NCI-H1092 treated with DMSO at 0.1 percent for 48 hours (cell line): ENCODE results near the gene AFTPH.
A peak's percentile ranks its signal among the peaks of the same experiment; 100 is the strongest.

ENCODE experiments used
- DNase-seq: peaks from one replicate; lab custom pipeline; 2025; lab: John Stamatoyannopoulos, UW

Gene AFTPH

DNA sequence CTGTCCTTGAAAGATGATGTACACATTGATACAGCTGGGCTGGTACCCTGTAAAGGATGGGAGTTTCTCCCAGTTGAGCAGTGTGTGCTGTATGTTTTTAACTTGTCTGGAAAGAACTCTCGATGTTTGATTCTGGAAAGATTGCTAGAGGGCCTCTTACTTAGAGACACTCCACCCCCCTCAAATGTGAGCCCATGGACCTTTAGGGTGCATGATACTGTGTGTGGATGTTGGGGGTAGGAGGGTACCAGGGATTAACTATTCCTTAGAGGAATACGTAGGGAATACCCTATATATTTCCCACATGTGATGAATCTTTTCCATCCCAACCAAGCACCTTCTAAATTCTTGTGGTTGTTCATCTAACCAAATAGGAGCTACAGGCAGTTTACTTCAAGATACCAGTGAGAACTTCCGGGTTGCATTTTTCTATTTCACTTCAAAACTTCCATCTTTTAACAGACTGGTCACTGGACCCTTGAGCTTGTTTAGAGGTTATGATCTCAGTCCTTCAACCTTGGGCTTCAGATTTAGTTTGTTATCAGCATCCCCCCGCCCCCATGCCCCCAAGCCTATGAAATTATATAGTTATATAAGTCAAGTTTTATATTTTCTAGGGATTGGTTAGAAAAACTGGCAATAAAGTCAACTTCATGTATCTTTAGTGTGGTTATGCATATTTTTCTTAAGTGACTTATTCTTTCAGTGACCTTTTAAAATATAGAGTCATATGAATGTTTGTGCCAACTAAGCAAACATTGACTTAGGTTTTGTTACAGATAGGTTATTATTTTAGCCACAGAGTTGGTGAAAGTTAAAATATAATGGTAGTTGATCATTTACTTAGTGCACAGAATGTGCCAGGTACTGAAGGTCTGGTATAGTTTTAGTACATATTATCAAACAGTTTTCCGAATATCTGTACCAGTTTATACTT is 18.2 kb downstream of the AFTPH start:
- no peak for DNase-seq

DNA sequence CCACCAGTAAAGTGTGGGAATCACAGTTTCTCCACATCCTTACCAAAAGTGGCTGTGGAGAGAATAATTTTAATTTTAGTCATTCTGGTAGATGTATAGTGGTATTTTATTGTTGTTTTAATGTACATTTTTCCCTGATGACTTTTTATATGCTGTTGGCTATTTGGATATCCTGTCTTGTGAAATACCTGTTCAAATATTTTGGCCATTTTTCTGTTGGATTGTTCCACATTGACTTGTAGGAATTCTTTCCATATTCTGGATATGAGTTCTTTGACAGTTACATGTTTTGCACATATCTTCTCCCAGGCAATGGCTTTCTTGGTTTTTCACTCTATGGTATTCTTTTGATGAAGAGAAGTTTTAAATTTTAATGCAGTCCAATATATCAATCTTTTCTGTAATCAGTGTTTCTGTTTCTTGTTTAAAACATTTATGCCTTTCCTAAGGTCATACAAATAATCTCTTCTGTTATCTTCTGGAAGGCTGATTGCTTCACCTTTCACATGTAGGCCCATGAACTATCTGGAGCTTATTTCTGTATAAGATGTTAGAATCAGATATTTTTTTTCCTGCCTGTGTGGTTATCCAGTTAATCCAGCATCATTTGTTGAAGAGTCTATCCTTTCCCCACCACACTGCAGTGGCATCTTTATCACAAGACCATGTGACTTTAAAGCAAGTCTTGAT is 19.0 kb downstream of the AFTPH start:
- no peak for DNase-seq

DNA sequence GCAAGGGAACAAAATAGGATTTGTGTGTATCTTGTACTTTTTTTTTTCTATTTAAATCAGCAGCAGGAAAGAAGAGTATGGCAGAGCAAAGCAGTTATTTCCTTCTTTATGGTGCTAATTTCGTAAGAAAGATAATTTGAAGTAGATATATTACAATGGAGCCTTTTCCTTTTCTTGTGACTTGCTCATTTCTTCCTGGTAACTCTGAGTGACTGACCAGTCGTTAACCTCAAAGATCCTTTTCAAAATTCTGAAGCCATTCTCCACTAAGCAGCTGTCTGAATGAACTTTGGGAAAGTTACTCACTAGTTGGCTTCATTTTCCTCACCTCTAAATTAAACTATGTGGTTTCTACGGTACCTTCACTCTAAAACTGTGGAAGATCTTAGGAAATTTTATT is 24.6 kb downstream of the AFTPH start:
- DNase-seq: no peak

DNA sequence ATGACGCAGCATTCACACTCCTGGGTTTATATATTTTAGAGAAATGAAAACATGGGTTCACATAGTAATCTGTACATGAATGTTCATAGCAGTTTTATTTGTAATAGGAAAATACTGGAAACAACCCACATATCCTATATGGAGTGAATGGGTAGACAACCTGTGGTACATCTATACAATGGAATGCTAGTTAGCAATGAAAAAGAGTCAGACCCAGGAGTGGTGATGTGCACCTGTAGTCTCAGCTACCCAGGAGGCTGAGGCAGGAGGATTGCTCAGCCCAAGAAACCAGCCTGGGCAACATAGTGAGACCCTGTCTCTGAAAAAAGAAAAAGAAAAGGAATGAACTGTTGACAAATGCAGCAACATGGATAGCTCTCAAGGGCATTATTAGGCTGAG is 25.9 kb downstream of the AFTPH start:
- DNase-seq: no peak

GRCh38 chr2:64551851-64552250 is 27.7 kb downstream of the AFTPH start:
- no peak for DNase-seq

- no peak for DNase-seq
Observed at GRCh38 chr2:64554117-64554516, 30.0 kb downstream of the AFTPH start.

DNA sequence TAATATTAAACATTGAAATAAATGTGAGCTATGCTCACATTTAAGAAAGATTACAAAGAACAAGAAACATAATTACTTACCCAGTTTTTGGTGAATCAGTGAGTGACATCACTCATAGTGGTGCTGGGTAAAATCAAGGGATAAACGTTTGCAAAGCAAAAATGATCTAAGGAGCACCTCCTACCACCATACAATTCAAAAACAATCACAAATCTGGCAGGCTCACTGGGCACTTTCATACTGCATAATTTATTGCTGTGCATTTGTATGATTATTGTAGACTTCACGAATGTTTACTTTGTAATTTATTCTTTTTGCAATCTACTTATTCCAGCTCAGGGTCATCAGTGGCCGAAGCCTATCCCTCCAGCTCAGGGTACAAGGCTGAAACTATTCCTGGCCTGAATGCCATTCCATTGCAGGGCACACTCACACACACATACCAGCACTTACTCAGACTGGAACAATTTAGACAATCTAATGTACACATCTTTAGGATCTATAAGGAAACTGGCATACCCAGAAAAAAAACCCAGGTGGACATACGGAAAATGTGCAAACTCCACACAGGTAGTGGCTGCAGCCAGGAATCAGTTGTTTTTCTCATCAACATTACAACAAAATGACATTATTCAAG is 34.4 kb downstream of the AFTPH start:
- DNase-seq: no peak

GRCh38 chr2:64562148-64562784 is 38.1 kb downstream of the AFTPH start:
- no peak for DNase-seq

GRCh38 chr2:64563436-64563938 is 39.4 kb downstream of the AFTPH start:
- DNase-seq: no peak

- no peak for DNase-seq
Observed at GRCh38 chr2:64565949-64566710, 42.0 kb downstream of the AFTPH start.

DNA sequence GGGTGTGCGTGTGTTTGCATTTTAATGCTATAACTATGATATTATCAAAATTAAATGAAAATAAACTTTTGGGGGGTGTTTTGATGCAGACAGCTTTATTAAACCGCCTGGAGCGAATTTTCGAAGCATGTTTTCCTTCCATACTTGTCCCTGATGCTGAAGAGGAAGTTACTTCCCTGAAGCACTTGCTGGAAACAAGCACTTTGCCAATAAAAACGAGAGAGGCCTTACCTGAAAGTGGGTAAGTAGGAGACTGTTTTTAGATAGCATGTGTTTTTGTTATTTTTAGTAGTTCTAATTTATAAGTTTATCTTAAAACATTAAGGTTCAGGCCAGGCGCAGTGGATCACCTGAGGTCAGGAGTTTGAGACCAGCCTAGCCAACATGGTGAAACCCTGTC is 43.3 kb downstream of the AFTPH start:
- DNase-seq: no peak

DNA sequence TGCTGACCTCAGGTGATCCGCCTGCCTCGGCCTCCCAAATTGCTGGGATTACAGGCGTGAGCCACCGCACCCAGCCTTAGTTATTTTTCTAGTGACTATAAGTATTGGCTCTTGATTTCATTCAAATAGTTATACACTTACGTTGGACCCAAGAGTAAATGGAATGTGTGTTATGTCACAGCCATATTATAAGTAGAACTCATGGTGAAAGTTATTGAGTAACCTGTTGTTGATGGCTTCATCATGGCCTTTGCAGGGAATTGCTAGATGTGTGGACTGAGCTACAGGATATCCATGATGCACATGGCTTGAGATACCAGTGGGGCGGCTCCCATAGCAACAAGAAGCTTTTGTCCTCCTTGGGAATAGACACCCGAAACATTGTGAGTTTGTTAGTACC is 44.7 kb downstream of the AFTPH start:
- no peak for DNase-seq

GRCh38 chr2:64574871-64575270 is 50.7 kb downstream of the AFTPH start:
- no peak for DNase-seq

- no peak for DNase-seq
Observed at GRCh38 chr2:64581018-64581417, 56.9 kb downstream of the AFTPH start.

GRCh38 chr2:64581777-64582539 is 57.8 kb downstream of the AFTPH start:
- no peak for DNase-seq

DNA sequence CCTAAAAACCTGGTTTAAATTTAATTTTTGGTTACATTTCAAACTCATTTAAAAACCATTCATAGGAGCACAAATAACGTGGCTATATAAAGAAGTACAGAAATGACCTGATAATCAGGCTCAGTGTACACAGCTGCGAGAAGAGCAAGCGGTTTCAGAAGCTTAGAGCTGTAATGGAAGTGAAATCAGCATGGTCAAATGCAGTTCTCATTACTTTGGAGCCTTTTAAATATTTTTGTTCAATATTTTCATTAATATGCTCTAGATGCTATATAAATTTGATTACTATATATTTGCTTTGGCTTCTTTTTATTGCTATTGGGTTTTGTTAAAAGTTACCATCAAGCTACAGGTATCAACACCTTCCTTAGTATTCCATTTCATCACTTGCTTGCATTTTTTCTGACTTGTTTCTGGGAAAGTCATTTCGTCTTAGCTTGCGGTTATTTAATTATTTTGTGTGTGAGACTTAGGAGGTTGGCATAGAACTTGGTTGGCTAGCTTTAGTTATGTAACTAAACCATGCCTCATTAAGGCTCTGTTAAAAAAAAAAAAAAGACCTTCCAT is 58.7 kb downstream of the AFTPH start:
- DNase-seq: peak; percentile 40

- no peak for DNase-seq
Observed at GRCh38 chr2:64586054-64586453, 61.9 kb downstream of the AFTPH start.

DNA sequence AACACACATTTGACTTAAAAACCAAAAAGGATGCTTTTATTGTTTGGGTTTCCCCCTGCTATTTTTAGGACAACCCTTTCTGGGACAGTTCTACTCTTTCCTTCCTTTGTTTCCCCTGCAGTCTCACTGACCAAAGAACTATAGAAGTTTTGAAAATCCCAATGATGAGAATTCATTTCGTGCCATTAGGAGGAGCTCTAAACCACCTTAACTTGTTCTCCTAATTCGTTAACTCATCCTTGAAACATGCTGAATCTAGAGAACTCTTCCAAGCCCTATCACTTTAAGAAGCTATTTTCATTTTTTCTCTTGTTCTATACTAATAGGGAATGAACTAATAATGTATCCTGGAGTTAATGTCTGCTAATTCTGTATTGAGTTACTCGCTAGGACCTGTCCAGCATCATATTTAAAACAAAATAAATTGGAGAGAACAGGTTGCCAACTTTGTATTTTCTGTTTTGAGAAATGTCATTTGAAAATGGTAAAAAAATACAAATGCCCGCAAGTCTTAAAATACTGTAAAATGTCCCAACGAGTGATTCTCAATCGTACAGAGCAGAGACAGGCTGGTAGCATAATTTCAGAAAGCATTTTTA is 62.9 kb downstream of the AFTPH start:
- DNase-seq: peak; percentile 8

GRCh38 chr2:64587561-64587960 is 63.4 kb downstream of the AFTPH start:
- no peak for DNase-seq

GRCh38 chr2:64591188-64591587 is 67.1 kb downstream of the AFTPH start:
- DNase-seq: no peak
